ENCODE results near the gene JCAD.

DNA sequence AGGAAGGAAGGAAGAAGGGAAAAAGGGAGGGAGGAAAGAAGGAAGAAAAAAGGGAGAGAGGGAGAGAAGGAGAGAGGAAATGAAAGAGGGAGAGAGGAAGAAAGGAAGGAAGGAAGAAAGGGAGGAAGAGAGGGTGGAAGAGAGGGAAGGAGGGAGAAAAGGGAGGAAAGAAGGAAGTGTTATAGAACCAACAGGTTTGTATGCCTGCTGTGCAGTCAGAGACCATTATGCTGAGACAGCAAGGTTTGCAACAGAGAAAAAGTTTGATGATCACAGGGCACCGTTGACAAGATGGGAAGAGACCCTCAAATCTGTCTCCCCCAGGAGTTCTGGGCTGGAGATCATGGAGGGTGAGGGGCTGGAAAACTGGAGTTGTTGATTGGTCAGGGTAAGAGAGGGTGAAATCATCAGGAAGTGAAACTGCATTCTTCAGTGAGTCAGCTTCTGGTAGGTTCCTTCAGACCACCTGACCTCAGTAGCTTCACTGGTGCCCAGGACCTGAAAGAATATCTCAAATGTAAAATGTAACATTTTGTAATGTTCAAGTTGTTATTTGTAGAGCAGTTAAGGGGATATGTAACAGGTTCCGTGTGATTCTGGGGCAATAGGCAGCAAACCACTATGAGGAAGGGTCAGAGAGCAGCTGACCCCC is 76.3 kb downstream of the JCAD start:
- TF ChIP-seq, protein P1, sequence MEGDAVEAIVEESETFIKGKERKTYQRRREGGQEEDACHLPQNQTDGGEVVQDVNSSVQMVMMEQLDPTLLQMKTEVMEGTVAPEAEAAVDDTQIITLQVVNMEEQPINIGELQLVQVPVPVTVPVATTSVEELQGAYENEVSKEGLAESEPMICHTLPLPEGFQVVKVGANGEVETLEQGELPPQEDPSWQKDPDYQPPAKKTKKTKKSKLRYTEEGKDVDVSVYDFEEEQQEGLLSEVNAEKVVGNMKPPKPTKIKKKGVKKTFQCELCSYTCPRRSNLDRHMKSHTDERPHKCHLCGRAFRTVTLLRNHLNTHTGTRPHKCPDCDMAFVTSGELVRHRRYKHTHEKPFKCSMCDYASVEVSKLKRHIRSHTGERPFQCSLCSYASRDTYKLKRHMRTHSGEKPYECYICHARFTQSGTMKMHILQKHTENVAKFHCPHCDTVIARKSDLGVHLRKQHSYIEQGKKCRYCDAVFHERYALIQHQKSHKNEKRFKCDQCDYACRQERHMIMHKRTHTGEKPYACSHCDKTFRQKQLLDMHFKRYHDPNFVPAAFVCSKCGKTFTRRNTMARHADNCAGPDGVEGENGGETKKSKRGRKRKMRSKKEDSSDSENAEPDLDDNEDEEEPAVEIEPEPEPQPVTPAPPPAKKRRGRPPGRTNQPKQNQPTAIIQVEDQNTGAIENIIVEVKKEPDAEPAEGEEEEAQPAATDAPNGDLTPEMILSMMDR (conservative IDR thresholded peaks at IDR 0.05), result no peak
- no peak for TF ChIP-seq ZFX (IDR thresholded peaks at IDR 0.05)
